Brain microvascular endothelial cell (primary cell): ENCODE results near the gene MYRF.

ENCODE experiments used
- DNase-seq: peaks from one replicate; pipeline ENCODE4 v3.0.0-alpha.2; 2020
- H3K27ac ChIP-seq: fragments of 250-450 bp; sonication (Bioruptor Pico); 2 replicates; pipeline ENCODE4 v1.5.1; 2020; ENCODE audit warnings: mild to moderate bottlenecking, moderate library complexity
- H3K27me3 ChIP-seq: fragments of 250-450 bp; sonication (Bioruptor Pico); replicated peaks from 2 replicates; pipeline ENCODE4 v1.5.1; 2020; ENCODE audit warnings: mild to moderate bottlenecking
- H3K36me3 ChIP-seq: fragments of 250-450 bp; sonication (Bioruptor Pico); replicated peaks from 2 replicates; pipeline ENCODE4 v1.5.1; 2020; ENCODE audit warnings: mild to moderate bottlenecking
- H3K4me3 ChIP-seq: 2 replicates; pipeline ENCODE4 v1.5.1; 2011; ENCODE audit warnings: low read depth, mild to moderate bottlenecking, control low read depth, low read length, moderate library complexity
- CTCF ChIP-seq: IDR thresholded peaks from 2 replicates; pipeline ENCODE4 v1.5.1; 2011; ENCODE audit warnings: low read depth, mild to moderate bottlenecking, moderate library complexity, low read length, control low read depth, inconsistent platforms; ENCODE audit errors: missing control alignments
- in situ Hi-C: cut with HindIII; loops from 2 replicates; pipeline ENCODE4 v1.10.0; 2017; ENCODE audit warnings: low sequenced_read_pairs, low pct_ligation_motif_present

Gene MYRF

GRCh38 chr11:61773809-61774208 is 21.4 kb downstream of the MYRF start:
- peaks cover 17% of the 10 kb centered on the region for H3K36me3 ChIP-seq
- no peak overlapping the region for H3K27ac ChIP-seq
- no peak overlapping the region for H3K4me3 ChIP-seq
- DNase-seq: no peak
- in situ Hi-C loops: no loop called here
- no peak for TF ChIP-seq CTCF
- no peaks in the 10 kb centered on the region for H3K27me3 ChIP-seq

GRCh38 chr11:61774411-61774810 is 22.0 kb downstream of the MYRF start:
- H3K27me3 ChIP-seq: no peaks in the 10 kb centered on the region
- in situ Hi-C loops: no loop called here
- H3K36me3 ChIP-seq: peaks cover 19% of the 10 kb centered on the region
- H3K4me3 ChIP-seq: no peak overlapping the region
- DNase-seq: no peak
- TF ChIP-seq CTCF: no peak
- H3K27ac ChIP-seq: no peak overlapping the region

- Histone ChIP-seq H3K36me3 (peaks cover 24% of the 10 kb centered on the region), H3K4me3 (no peak overlapping the region), H3K27me3 (no peaks in the 10 kb centered on the region), H3K27ac (no peak overlapping the region)
- no peak for TF ChIP-seq CTCF
- in situ Hi-C loops: no loop called here
- DNase-seq: no peak
Observed at GRCh38 chr11:61775106-61775505, 22.7 kb downstream of the MYRF start.

- in situ Hi-C loops: no loop called here
- no peak overlapping the region for H3K27ac ChIP-seq
Observed at GRCh38 chr11:61775606-61776554, 23.4 kb downstream of the MYRF start.

GRCh38 chr11:61776561-61777075 is 24.2 kb downstream of the MYRF start:
- peak; percentile 93 for TF ChIP-seq CTCF
- peaks cover 37% of the 10 kb centered on the region for H3K36me3 ChIP-seq
- no peaks in the 10 kb centered on the region for H3K27me3 ChIP-seq
- in situ Hi-C loops: no loop called here
- no peak overlapping the region for H3K27ac ChIP-seq
- peak; percentile 67 for DNase-seq
- H3K4me3 ChIP-seq: no peak overlapping the region

More at GRCh38 chr11:61775606-61776554, 23.4 kb downstream of the MYRF start:
- Histone ChIP-seq H3K36me3 (peaks cover 29% of the 10 kb centered on the region), H3K4me3 (no peak overlapping the region), H3K27me3 (no peaks in the 10 kb centered on the region)
- no peak for DNase-seq
- TF ChIP-seq CTCF: no peak
